ENCODE measurements around the gene CAMSAP3. TPM values are rescaled to one million over a fixed set of nuclear protein-coding genes. Genes with fewer than 3 reads are reported as not detected.
A peak's percentile ranks its signal among the peaks of the same experiment; 100 is the strongest.

CAMSAP3 gene, protein sequence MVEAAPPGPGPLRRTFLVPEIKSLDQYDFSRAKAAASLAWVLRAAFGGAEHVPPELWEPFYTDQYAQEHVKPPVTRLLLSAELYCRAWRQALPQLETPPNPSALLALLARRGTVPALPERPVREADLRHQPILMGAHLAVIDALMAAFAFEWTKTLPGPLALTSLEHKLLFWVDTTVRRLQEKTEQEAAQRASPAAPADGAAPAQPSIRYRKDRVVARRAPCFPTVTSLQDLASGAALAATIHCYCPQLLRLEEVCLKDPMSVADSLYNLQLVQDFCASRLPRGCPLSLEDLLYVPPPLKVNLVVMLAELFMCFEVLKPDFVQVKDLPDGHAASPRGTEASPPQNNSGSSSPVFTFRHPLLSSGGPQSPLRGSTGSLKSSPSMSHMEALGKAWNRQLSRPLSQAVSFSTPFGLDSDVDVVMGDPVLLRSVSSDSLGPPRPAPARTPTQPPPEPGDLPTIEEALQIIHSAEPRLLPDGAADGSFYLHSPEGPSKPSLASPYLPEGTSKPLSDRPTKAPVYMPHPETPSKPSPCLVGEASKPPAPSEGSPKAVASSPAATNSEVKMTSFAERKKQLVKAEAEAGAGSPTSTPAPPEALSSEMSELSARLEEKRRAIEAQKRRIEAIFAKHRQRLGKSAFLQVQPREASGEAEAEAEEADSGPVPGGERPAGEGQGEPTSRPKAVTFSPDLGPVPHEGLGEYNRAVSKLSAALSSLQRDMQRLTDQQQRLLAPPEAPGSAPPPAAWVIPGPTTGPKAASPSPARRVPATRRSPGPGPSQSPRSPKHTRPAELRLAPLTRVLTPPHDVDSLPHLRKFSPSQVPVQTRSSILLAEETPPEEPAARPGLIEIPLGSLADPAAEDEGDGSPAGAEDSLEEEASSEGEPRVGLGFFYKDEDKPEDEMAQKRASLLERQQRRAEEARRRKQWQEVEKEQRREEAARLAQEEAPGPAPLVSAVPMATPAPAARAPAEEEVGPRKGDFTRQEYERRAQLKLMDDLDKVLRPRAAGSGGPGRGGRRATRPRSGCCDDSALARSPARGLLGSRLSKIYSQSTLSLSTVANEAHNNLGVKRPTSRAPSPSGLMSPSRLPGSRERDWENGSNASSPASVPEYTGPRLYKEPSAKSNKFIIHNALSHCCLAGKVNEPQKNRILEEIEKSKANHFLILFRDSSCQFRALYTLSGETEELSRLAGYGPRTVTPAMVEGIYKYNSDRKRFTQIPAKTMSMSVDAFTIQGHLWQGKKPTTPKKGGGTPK
- total RNA-seq (2014; rRNA removed; shearing (Covaris generic)) = 1.4 and 1.5 TPM in 2 replicates

DNA sequence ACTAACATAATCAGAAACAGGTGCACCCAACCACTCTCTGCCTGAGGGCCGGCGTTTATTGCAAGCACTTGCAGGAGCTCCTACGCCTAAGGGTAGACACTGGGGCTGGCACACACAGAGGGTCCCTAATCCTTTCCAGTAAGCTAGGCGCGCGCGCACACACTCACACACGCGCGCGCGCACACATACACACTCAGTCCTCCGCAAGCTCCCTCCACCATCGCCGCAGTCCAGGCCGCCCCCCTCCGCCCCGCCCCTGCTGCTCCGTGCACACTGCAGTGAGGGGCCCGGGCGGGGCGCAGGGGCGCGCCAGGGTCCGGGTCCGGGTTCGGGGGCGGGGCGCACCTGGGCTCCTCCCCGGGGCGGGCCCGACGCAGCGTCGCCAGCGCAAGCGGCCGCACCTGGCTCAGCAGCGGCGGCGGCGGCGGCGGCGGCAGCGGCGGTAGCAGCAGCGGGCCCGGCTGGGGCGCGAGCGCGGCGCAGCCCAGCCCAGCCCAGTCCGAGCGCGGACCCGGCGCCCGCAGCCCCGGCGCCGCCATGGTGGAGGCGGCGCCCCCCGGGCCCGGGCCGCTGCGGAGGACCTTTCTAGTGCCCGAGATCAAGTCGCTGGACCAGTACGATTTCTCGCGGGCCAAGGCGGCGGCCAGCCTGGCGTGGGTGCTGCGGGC lies at the start of gene CAMSAP3:
CAMSAP3 (plus strand) TSS at position 398 of the 668 bp plus-strand sequence; CDS start at position 538, 140 bp downstream.
- peak; percentile 64 for DNase-seq (ENCODE audit: low read depth)

DNA sequence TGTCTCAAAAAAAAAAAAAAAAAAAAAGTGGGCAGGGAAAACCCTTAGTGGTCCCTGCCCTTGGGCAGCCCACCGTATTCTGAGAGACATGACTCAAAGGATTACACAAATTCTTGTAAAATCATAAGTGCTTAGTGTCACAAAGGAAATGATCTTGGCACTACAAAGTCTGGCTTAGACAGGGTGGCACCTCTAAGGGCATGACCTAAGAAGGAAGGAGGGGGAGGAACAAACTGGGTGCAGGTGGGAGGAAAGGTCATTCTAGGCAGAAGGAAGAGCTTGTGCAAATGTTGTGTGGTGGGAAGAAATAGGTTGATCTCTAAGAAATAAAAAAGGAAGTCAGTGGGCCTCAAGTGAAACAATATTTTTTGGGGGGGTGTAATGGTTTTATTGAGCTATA lies 49.8 kb upstream of the CAMSAP3 start:
- no peak for DNase-seq (ENCODE audit: low read depth)

DNA sequence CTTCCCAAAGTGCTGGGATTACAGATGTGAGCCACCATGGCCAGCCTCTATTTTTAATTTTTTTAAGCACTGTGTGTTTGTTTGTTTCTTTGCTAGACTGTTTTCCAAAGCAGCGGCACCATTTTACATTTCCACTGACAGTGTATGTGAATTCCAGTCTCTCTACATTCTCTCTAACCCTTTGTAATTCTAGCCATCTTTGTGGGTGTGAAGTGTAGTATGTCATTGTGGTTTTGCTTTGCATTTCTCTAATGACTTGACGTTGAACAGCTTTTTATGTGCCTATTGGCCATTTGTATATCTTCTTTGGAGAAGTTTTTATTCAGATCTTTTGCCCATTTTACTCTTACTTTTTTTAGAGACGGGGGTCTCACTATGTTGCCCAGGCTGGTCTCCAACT lies 48.5 kb upstream of the CAMSAP3 start:
- no peak for DNase-seq (ENCODE audit: low read depth)

DNA sequence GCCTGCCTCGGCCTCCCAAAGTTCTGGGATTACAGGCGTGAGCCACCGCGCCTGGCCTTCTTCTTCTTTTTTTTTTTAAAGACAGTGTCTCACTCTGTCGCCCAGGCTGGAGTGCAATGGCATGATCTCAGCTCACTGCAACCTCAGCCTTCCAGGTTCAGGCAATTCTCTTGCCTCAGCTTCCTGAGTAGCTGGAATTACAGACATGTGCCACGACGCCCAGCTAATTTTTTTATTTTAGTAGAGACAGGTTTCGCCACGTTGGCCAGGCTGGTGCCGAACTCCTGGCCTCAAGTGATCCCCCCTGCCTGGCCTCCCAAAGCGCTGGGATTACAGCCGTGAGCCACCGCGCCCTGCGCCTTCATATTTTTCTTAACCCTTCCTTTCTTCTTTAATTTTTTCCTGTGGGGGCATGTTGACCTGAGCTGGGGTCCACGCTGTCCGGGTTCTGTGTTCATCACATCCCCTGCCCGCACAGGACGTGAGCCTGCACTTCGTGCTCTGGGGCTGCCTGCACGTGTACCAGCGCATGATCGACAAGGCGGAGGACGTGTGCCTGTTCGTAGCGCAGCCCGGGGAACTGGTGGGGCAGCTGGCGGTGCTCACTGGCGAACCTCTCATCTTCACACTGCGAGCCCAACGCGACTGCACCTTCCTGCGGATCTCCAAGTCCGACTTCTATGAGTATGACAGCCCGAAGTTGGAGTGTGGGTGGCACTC lies 46.1 kb upstream of the CAMSAP3 start:
- no peak for DNase-seq (ENCODE audit: low read depth)

DNA sequence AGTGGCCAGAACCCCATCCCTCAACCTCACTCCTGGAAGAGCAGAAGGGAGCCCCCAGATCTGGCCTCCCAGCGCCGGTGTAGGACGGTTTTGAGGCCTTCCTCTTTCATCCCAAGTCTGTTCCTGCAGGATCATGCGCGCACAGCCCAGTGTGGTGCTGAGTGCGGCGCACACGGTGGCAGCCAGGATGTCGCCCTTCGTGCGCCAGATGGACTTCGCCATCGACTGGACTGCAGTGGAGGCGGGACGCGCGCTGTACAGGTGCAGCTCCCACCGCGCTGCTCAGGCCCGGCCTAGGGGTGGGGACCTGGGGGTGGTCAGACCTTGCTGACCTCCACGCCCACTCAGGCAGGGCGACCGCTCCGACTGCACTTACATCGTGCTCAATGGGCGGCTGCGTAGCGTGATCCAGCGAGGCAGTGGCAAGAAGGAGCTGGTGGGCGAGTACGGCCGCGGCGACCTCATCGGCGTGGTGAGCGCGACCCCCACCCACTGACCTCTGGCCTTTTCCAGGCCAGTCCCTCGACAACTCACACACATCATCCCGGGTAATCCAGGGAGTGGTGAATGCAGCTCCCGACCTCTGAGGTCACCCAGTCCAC lies 45.4 kb upstream of the CAMSAP3 start:
- DNase-seq (ENCODE audit: low read depth) = no peak

DNA sequence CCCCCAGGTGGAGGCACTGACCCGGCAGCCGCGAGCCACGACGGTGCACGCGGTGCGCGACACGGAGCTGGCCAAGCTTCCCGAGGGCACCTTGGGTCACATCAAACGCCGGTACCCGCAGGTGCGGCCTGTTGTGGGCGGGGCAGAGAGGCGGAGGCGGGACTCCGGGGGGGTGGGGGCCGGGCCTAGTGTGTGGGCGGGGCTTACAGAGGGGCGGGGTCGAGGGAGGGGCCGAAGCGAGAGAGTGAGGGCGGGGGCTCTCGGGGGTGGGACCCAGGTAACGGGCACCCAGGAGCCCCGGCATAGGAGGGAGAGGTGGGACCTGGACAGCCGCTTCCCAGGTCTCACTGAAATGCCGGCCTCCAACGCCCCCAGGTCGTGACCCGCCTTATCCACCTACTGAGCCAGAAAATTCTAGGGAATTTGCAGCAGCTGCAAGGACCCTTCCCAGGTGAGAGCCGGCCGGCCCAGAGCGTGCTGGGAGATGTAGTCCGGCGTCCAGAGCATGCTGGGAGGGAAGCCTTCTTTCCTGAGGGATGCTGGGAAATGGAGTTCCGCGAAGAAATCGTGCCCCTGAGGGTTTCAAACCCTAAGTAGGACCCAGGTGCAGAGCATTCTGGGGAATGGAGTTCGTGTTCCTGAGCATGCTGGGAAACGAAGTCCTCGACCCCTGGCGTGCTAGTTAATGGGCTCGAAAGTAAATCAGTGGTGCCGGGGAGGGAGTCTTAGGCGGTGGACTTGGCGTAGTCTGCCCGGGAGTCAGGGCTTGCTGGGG lies 44.5 kb upstream of the CAMSAP3 start:
- DNase-seq (ENCODE audit: low read depth) = peak; percentile 25

DNA sequence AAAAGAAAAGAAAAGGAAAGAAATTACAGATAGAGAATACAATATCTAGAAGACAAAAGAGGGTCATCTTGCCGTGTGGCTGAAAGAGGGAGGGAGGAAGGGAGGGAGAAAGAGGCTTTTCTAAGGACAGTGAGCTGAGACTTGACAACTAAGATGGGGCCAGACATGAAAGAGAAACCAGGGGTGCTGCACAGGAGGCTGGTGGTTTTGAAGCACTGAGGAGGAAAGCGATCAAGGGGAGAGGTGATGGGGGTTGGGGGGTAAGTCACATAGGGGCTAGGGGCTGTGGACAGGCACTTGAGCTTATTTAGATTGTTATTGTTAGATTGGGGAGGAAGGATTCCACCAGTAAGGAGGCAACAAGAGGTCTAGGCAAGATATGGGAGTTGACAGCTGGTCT lies 42.9 kb upstream of the CAMSAP3 start:
- no peak for DNase-seq (ENCODE audit: low read depth)

DNA sequence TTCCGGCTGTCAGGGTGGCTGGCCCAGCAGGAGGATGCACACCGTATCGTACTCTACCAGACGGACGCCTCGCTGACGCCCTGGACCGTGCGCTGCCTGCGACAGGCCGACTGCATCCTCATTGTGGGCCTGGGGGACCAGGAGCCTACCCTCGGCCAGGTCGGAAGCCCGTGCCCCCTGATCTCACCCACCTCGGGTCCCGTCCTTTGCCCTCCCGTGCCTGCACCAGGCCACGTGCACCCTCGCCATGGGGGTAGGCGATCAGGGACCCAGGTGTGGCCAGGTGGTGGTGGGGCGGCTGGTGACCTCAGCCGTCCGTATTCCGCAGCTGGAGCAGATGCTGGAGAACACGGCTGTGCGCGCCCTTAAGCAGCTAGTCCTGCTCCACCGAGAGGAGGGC lies 41.1 kb upstream of the CAMSAP3 start:
- no peak for DNase-seq (ENCODE audit: low read depth)

DNA sequence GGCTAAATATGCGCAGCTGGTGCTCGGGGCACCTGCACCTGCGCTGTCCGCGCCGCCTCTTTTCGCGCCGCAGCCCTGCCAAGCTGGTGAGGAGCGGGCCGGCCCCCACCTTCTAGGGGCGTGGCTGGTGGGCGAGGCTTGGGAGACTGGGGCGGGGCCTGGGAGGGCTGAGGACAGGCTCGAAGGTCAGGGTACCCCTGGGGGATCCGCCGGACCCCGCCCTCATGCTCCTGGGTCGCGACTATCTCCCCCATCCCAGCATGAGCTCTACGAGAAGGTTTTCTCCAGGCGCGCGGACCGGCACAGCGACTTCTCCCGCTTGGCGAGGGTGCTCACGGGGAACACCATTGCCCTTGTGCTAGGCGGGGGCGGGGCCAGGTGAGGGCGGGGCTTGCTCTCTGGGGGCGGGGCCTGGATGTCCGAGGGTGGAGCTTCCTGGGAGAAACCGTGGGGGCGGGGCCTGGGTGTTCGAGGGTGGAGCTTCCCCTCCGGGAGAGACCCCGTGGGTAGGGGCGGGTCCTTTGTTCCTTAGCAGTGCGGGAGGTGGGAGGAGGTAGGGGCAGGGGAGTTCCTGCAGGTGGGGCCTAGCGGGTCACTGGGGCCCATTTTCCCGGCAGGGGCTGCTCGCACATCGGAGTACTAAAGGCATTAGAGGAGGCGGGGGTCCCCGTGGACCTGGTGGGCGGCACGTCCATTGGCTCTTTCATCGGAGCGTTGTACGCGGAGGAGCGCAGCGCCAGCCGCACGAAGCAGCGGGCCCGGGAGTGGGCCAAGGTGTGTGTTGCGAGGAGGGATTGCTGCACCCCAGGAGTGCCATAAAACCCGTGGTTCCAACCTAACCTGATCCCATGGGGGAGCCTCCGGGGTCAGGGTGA lies 40.4 kb upstream of the CAMSAP3 start:
- DNase-seq (ENCODE audit: low read depth) = no peak

DNA sequence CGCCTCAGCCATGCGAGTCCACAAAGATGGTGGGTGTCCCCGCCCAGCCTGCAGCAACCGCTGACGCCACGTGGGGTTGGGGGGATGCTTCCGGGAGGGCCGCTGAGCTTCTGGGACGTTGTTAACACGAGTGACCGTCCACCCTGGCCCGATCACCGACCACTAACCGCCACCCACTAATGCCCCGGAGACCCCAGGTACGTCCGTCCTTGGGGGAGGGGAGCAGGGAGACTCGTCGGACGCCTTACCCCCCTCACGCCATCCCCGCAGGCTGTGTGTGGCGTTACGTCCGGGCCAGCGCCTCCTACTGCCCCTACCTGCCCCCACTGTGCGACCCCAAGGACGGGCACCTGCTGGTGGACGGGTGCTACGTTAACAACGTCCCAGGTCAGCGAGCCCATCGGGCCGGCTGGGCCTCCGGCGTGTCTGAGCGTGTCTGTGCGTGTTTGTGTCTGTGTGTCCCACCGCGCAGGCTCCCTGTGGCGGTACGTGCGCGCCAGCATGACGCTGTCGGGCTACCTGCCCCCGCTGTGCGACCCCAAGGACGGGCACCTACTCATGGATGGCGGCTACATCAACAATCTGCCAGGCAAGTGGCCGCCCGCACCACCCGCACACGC lies 38.9 kb upstream of the CAMSAP3 start:
- DNase-seq (ENCODE audit: low read depth) = no peak

DNA sequence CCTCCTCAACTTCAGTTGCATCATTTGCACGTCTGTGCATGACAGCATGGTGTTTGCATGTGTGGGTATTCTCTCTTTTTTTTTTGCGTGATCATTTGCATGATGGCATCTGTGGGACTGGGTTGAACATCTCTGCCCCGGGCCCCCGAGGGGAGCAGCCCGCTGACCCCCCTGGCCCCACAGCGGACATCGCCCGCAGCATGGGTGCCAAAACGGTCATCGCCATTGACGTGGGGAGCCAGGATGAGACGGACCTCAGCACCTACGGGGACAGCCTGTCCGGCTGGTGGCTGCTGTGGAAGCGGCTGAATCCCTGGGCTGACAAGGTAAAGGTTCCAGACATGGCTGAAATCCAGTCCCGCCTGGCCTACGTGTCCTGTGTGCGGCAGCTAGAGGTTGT lies 37.0 kb upstream of the CAMSAP3 start:
- DNase-seq (ENCODE audit: low read depth) = no peak

DNA sequence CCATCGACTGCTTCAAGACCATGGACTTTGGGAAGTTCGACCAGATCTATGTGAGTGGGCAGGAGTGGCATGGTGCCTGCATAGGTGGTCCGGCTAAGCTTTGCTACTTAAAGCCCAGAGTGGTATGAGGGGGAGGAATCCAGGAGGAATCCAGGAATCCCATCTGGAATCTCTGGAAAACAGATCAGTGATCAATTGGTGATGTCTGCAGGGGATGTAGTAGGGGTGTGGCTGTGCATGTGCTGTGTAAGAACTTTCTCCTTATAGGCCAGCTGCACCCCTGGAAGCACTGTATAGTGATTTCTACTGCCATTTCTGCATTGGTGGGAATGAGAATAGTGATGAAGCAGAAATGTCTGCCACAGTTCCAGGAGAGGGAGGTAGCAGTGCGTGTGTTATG lies 36.6 kb upstream of the CAMSAP3 start:
- no peak for DNase-seq (ENCODE audit: low read depth)

DNA sequence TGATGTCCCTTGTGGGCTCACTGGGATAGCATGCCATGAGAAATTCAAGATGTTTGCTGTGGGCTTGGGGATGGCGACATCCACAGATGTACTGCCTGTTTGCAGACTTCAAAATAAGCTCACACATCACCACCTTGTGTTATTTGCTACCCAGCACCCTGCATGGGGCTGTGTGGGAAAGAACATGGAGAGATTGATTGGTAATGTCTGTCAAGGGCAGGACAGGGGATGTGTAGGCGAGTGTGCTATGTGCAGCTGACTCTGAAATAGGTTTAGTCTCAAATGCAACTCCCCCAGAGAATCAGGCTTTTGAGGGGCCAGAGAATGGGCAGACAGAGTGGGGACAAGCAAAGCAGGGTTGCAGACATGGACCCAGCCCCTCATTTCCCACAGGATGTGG lies 35.4 kb upstream of the CAMSAP3 start:
- no peak for DNase-seq (ENCODE audit: low read depth)

DNA sequence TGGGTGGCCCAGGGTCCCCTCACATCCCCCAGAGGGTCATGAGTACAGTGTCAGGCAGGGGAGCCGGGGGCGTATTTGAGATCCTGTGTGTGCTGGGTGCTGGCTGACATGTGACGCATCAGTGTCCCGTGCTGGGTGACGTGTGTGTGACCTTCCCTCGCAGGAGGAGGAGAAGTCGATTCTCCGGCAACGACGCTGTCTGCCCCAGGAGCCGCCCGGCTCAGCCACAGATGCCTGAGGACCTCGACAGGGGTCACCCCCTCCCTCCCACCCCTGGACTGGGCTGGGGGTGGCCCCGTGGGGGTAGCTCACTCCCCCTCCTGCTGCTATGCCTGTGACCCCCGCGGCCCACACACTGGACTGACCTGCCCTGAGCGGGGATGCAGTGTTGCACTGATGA lies 34.3 kb upstream of the CAMSAP3 start:
- DNase-seq (ENCODE audit: low read depth) = no peak

DNA sequence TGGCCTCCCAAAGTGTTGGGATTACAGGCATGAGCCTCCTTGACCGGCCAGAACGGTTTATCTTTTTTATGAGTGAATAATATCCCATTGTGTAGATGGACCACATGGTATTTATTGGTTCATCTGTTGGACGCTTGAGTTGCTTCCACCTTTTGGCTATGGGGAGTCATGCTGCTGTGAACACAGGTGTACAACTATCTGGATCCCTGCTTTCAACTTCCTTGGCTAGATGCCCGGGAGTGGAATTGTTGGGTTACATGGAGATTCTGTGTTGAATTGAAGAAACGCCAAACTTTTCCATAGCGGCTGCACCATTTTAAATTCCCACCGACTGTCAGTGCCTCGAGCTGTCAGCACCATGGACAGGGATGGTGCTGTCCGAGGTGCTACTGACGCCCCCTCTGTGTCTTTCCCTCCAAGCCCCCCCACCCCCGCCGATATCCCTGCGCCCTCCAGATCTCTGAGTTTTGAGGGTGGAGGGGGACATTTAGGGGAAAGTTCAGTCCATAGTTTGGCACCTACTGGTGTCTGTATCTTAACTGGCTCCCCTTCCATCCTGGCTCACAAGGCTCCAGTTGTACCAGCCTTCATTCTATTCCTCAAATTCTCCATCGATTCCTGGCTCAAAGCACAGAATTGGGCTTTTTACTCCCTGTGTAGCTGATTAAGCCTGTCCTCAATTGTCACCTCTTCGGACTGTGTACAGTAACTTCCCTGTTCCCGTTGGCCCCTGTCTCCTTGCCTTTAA lies 32.8 kb upstream of the CAMSAP3 start:
- DNase-seq (ENCODE audit: low read depth) = no peak

DNA sequence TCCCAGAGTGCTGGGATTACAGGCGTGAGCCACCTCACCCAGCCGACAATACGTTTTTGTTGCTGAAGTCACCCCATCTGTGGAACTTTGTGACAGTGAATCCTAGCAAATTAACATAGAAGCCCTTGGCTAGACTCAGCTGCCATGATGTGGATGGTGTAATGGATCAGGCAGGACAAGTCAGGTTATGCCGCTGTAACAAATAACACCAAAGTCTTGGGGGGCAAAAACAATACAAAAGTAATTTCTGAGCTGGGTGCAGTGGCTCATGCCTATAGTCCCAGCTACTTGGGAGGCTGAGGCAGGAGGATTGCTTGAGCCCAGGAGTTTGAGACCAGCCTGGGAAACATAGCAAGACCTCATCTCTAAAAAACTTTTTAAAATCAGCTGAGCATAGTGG lies 30.8 kb upstream of the CAMSAP3 start:
- no peak for DNase-seq (ENCODE audit: low read depth)

DNA sequence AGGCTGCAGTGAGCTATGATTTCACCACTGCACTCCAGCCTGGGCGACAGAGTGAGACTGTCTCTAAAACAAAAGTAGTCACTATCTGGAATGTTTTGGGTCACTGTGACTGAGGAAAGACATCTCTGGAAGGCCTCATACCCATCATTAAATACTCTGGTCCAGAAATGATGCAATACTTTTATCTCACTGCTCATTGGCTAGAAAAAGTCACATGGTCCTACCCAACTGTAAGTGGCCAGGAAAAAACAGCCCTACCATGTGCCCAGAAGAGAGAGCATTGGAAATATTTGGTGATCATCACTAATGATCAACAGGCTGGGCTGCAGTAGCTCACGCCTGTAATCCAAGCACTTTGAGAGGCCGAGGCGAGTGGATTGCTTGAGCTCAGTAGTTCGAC lies 30.3 kb upstream of the CAMSAP3 start:
- DNase-seq (ENCODE audit: low read depth) = no peak

DNA sequence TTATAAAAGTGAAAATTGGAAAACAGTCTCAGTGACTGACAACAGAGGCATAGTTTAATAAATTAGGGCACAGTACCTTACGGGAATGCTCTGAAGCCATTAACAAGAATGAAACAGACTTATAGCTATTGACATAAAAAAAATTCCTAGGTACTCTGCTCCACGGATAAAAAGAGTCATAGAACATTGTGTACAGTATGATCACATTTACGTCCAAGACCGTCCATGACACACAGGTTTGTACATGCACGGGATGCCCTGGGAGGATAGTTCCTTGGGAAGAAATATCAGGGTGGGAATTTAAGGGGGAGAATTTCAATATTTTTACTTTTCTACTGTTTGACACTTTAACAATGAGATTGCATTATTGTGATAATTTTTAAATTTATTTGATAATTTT lies 24.9 kb upstream of the CAMSAP3 start:
- DNase-seq (ENCODE audit: low read depth) = no peak

Data from Daoy (cell line).